K562 (cell line): ENCODE data around the gene MAP4K4. TPM values are rescaled to one million over a fixed set of nuclear protein-coding genes. Genes with fewer than 3 reads are reported as not detected.
A peak's percentile ranks its signal among the peaks of the same experiment; 100 is the strongest.

ENCODE experiments used
- ATAC-seq: fragments of 200-7000 bp; cut with Tn5 transposase; 3 replicates; pipeline ENCODE4 v1.9.1; 2020; ENCODE audit warnings: moderate library complexity
- BruUV-seq: library from RNA; stranded (reverse); fragments of 400-500 nt; replicated peaks from 2 replicates; lab custom pipeline; 2021; lab: Mats Ljungman, UMichigan
- CTCF ChIA-PET: fragments of 300-600 bp; formaldehyde crosslinking; extraction: SDS; loops from one replicate; lab custom pipeline; 2021; ENCODE audit warnings: low intra/inter-chr PET ratio; lab: Yijun Ruan, JAX
- POLR2A ChIA-PET: fragments of 300-600, 350-650 bp; sonication (Branson Sonifier 250); formaldehyde crosslinking; extraction: SDS; loops from one replicate; lab custom pipeline; 2021; ENCODE audit warnings: antibody characterized with exemption, inconsistent platforms; lab: Yijun Ruan, JAX
- DNase-seq, 4 experiments: peaks; one replicate each; pipeline versions ENCODE4 v3.0.0 to v3.0.0-alpha.2; 2011 to 2018; ENCODE audit warnings: low spot score in 3 of 4, mixed read lengths in 3 of 4; ENCODE audit errors: extremely low read depth in 1 of 4
- FAIRE-seq: peaks from 2 replicates; lab custom pipeline; 2011; peaks lifted over from hg19 to GRCh38; lab: Jason Lieb, UNC
- H2AFZ ChIP-seq: 2 replicates; pipeline ENCODE4 v1.6.0; 2011; ENCODE audit warnings: low read depth, low read length, control low read depth, inconsistent platforms
- H3K27ac ChIP-seq: fragments of 200-600 bp; 3 replicates; pipeline ENCODE4 v1.8.0; 2011; ENCODE audit warnings: low read depth, mild to moderate bottlenecking, control low read depth, inconsistent platforms, low read length, moderate library complexity, mixed read lengths; ENCODE audit errors: extremely low read depth
- H3K27me3 ChIP-seq, 2 experiments: fragments of 300-600 bp in 1 of 2; 2 replicates in 1 of 2; 3 replicates in 1 of 2; pipeline versions ENCODE4 v1.6.0 to v1.8.0; 2011; ENCODE audit warnings: inconsistent platforms in 2 of 2, low read length in 2 of 2, mild to moderate bottlenecking in 1 of 2, mixed read lengths in 1 of 2, moderate library complexity in 1 of 2; ENCODE audit not compliant: control insufficient read depth in 2 of 2, insufficient read depth in 2 of 2
- H3K36me3 ChIP-seq: fragments of 300-600 bp; 3 replicates; pipeline ENCODE4 v1.8.0; 2011; ENCODE audit warnings: mild to moderate bottlenecking, low read length, inconsistent platforms; ENCODE audit not compliant: control insufficient read depth, insufficient read depth
- H3K4me1 ChIP-seq, 2 experiments: fragments of 200-600 bp in 1 of 2; replicated peaks in 1 of 2; 2 replicates in 1 of 2; 3 replicates in 1 of 2; pipeline versions ENCODE4 v1.5.1 to v1.8.0; 2011; ENCODE audit warnings: inconsistent platforms in 2 of 2, low read length in 2 of 2, mild to moderate bottlenecking in 1 of 2, mixed read lengths in 1 of 2, moderate library complexity in 1 of 2; ENCODE audit not compliant: control insufficient read depth in 2 of 2, insufficient read depth in 2 of 2
- H3K4me2 ChIP-seq: 2 replicates; pipeline ENCODE4 v1.6.1; 2011; ENCODE audit warnings: low read length, control low read depth, inconsistent platforms, mixed read lengths; ENCODE audit not compliant: insufficient read depth
- H3K4me3 ChIP-seq: fragments of 200-600 bp; sonication (generic), shearing (Covaris generic); 2 replicates; pipeline ENCODE4 v1.5.1; 2016; ENCODE audit warnings: control low read depth, inconsistent platforms
- H3K79me2 ChIP-seq: fragments of 200-600 bp; 3 replicates; pipeline ENCODE4 v1.8.0; 2011; ENCODE audit warnings: low read length, inconsistent platforms; ENCODE audit not compliant: control insufficient read depth, insufficient read depth
- H3K9ac ChIP-seq, 2 experiments: 2 replicates each; pipeline versions ENCODE4 v1.6.0 to v1.6.1; 2011; ENCODE audit warnings: low read depth in 2 of 2, low read length in 2 of 2, control low read depth in 1 of 2, inconsistent platforms in 1 of 2, mild to moderate bottlenecking in 1 of 2, mixed read lengths in 1 of 2; ENCODE audit not compliant: insufficient read depth in 1 of 2
- H3K9me1 ChIP-seq: one replicate; pipeline ENCODE4 v1.6.0; 2011; ENCODE audit warnings: inconsistent platforms, mild to moderate bottlenecking, low read length, moderate library complexity; ENCODE audit not compliant: control insufficient read depth, insufficient read depth
- H3K9me3 ChIP-seq: replicated peaks from 2 replicates; pipeline ENCODE4 v1.5.1; 2011; ENCODE audit warnings: low read depth, low read length, inconsistent platforms; ENCODE audit not compliant: control insufficient read depth, insufficient read depth
- H4K20me1 ChIP-seq: replicated peaks from 2 replicates; pipeline ENCODE4 v1.6.1; 2011; ENCODE audit warnings: low read length, inconsistent platforms, mixed read lengths; ENCODE audit not compliant: control insufficient read depth, insufficient read depth
- CBX8 ChIP-seq: fragments of 200-600 bp; sonication (generic); IDR thresholded peaks from 2 replicates; pipeline ENCODE4 v1.6.1; 2012; ENCODE audit warnings: borderline replicate concordance, mixed run types, low read depth, mild to moderate bottlenecking, moderate library complexity, mixed read lengths, low read length, control low read depth, inconsistent platforms; ENCODE audit not compliant: poor library complexity, severe bottlenecking; ENCODE audit errors: extremely low read depth
- FIP1L1 ChIP-seq: fragments of 200-400 bp; formaldehyde crosslinking; IDR thresholded peaks from 2 replicates; pipeline ENCODE4 v1.6.1; 2018; ENCODE audit warnings: mild to moderate bottlenecking, low read depth, low read length; ENCODE audit not compliant: poor library complexity, severe bottlenecking
- HDAC1 ChIP-seq, 2 experiments: fragments of 450-650 bp; IDR thresholded peaks; 2 replicates each; pipeline ENCODE4 v1.6.1; 2016 to 2017; ENCODE audit warnings: inconsistent platforms in 1 of 2, mild to moderate bottlenecking in 1 of 2, moderate library complexity in 1 of 2
- HMG20A ChIP-seq: fragments of 450-650 bp; formaldehyde crosslinking; conservative IDR thresholded peaks from 2 replicates; pipeline ENCODE4 v1.4.0; 2020; ENCODE audit warnings: mild to moderate bottlenecking, mixed read lengths
- ILF3 ChIP-seq: fragments of 450-650 bp; IDR thresholded peaks from 2 replicates; pipeline ENCODE4 v1.6.1; 2018; ENCODE audit warnings: antibody characterized with exemption, mild to moderate bottlenecking, moderate library complexity, borderline replicate concordance
- NCOA6 ChIP-seq: fragments of 450-650 bp; IDR thresholded peaks from 2 replicates; pipeline ENCODE4 v1.6.1; 2017; ENCODE audit warnings: mild to moderate bottlenecking
- RBM34 ChIP-seq: fragments of 200-400 bp; formaldehyde crosslinking; IDR thresholded peaks from 2 replicates; pipeline ENCODE4 v1.6.1; 2018; ENCODE audit warnings: low read length, borderline replicate concordance; ENCODE audit not compliant: insufficient read depth
- TEAD2 ChIP-seq: fragments of 450-650 bp; IDR thresholded peaks from 2 replicates; pipeline ENCODE4 v1.6.1; 2016; ENCODE audit warnings: missing genetic modification characterization, control low read depth, missing compliant biosample characterization
- ZEB2 ChIP-seq: fragments of 450-650 bp; IDR thresholded peaks from 2 replicates; pipeline ENCODE4 v1.6.1; 2016
- ZNF239 ChIP-seq: fragments of 250-450 bp; sonication (Bioruptor Pico); IDR thresholded peaks from 2 replicates; pipeline ENCODE4 v1.4.0; 2020; ENCODE audit warnings: mild to moderate bottlenecking
- ZSCAN29 ChIP-seq: fragments of 450-650 bp; IDR thresholded peaks from 2 replicates; pipeline ENCODE4 v1.6.1; 2017
- WGBS: fragments of 100-300 bp; shearing (Covaris generic); methylation state at CpG from one replicate; pipeline ENCODE4 v1.1.6; 2016; ENCODE audit warnings: low coverage, mixed read lengths; ENCODE audit not compliant: insufficient coverage; ENCODE audit errors: missing lambda C conversion rate; 5-methylcytosine and 5-hydroxymethylcytosine counted together
- in situ Hi-C: fragments of 300-500 bp; cut with MboI; formaldehyde crosslinking; loops from 4 replicates; pipeline ENCODE4 v1.15.0; 2018; ENCODE audit warnings: inconsistent platforms, mixed read lengths
- intact Hi-C: fragments of 100-400 bp; cut with micrococcal nuclease; formaldehyde crosslinking; loops from 2 replicates; pipeline ENCODE4 v1.14.2; 2022
- polyA plus RNA-seq, 8 experiments: library from polyadenylated mRNA; depleted of rRNA in 4 of 8; stranded (reverse) in 5 of 8; unstranded in 3 of 8; fragments of >200 nt; fragmentation: Nextera tagmentation in 2 of 8; fragmentation: Illumina TruSeq in 1 of 8; extraction: Ambion mirVana in 2 of 8; extraction: Trizol in 1 of 8; gene quantifications; 2 replicates each; pipeline versions ENCODE4 v1.2.1 to v1.2.3, GENCODE V29; 2011 to 2014; ENCODE audit warnings: inconsistent platforms in 1 of 8, missing spikeins in 1 of 8
- total RNA-seq, 7 experiments: library from RNA; depleted of rRNA in 6 of 7; stranded (reverse); fragments of >200 nt in 6 of 7; fragmentation: Illumina TruSeq in 2 of 7; extraction: Trizol in 2 of 7; gene quantifications; 2 replicates each; pipeline versions ENCODE4 v1.2.1 to v1.2.3, GENCODE V29; 2011 to 2021; ENCODE audit warnings: low replicate concordance in 1 of 7
- TF ChIP-seq, protein P1 (sequence below): fragments of 250-450 bp; sonication (Bioruptor Pico); IDR thresholded peaks from 2 replicates; pipeline ENCODE4 v1.8.0; 2022; ENCODE audit warnings: inconsistent platforms, mild to moderate bottlenecking, moderate library complexity, borderline replicate concordance
- TF ChIP-seq, protein P2 (sequence below): IDR thresholded peaks from 2 replicates; pipeline ENCODE4 v1.6.1; 2016; ENCODE audit warnings: missing genetic modification characterization, missing compliant biosample characterization
- TF ChIP-seq, protein P3 (sequence below): fragments of 250-450 bp; sonication (Bioruptor Pico); IDR thresholded peaks from 2 replicates; pipeline ENCODE4 v1.9.0; 2021; ENCODE audit warnings: mild to moderate bottlenecking
- TF ChIP-seq, protein P4 (sequence below): fragments of 450-650 bp; formaldehyde crosslinking; IDR thresholded peaks from 2 replicates; pipeline ENCODE4 v1.4.0; 2022; ENCODE audit warnings: mild to moderate bottlenecking, moderate library complexity

MAP4K4 gene
- total and polyA plus RNA-seq, 9 of the 15 experiments (the other 6 are each of a cell fraction or from before 2014, with no cell fraction given) = 7.6 to 76.4 (median 50.6) TPM

DNA sequence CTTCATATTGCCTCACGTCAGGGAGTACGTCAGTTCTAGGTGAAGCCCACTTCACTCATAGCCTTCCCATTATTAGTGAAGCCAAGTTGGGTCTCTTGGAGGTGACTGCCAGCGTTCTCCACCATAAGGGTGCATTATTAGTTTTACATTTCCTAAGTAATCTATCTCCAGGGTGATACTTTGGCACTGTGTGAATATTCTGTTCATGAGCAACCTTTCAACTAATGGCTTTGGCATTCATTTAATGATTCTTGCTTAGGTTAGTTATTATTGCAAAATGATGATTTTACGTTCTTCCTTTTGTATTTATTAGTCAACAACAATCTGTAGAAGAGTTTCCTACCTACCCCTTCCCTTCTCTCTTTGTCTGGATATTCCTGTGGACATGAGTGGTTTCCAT, 97.5 kb downstream of the MAP4K4 start:
- H4K20me1 ChIP-seq = peaks cover 14% of the 10 kb centered on the region; the same call in 1 of the 2 replicates
- no peaks in the 10 kb centered on the region for H3K27me3 ChIP-seq
- TF ChIP-seq HDAC1 (IDR thresholded peaks at IDR 0.05) (no peak), HMG20A (CRISPR knock-in tag) (no peak), FIP1L1 (no peak), ZEB2 (no peak), NCOA6 (no peak), ILF3 (no peak), RBM34 (no peak), CBX8 (no peak), ZSCAN29 (no peak), TEAD2 (tag) (no peak), ZNF239 (no peak)
- TF ChIP-seq, protein P1, sequence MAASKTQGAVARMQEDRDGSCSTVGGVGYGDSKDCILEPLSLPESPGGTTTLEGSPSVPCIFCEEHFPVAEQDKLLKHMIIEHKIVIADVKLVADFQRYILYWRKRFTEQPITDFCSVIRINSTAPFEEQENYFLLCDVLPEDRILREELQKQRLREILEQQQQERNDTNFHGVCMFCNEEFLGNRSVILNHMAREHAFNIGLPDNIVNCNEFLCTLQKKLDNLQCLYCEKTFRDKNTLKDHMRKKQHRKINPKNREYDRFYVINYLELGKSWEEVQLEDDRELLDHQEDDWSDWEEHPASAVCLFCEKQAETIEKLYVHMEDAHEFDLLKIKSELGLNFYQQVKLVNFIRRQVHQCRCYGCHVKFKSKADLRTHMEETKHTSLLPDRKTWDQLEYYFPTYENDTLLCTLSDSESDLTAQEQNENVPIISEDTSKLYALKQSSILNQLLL (CRISPR knock-in tag) = no peak
- TF ChIP-seq, protein P2, sequence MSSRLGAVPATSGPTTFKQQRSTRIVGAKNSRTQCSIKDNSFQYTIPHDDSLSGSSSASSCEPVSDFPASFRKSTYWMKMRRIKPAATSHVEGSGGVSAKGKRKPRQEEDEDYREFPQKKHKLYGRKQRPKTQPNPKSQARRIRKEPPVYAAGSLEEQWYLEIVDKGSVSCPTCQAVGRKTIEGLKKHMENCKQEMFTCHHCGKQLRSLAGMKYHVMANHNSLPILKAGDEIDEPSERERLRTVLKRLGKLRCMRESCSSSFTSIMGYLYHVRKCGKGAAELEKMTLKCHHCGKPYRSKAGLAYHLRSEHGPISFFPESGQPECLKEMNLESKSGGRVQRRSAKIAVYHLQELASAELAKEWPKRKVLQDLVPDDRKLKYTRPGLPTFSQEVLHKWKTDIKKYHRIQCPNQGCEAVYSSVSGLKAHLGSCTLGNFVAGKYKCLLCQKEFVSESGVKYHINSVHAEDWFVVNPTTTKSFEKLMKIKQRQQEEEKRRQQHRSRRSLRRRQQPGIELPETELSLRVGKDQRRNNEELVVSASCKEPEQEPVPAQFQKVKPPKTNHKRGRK (tag) = no peak
- TF ChIP-seq, protein P3, sequence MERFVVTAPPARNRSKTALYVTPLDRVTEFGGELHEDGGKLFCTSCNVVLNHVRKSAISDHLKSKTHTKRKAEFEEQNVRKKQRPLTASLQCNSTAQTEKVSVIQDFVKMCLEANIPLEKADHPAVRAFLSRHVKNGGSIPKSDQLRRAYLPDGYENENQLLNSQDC (CRISPR knock-in tag) = no peak
- TF ChIP-seq, protein P4, sequence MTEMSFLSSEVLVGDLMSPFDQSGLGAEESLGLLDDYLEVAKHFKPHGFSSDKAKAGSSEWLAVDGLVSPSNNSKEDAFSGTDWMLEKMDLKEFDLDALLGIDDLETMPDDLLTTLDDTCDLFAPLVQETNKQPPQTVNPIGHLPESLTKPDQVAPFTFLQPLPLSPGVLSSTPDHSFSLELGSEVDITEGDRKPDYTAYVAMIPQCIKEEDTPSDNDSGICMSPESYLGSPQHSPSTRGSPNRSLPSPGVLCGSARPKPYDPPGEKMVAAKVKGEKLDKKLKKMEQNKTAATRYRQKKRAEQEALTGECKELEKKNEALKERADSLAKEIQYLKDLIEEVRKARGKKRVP (CRISPR knock-in tag) = no peak
- no TSS peak for BruUV-seq
- H2AFZ ChIP-seq = no peak overlapping the region
- H3K9me1 ChIP-seq = no peaks in the 10 kb centered on the region
- peaks cover 16% of the 10 kb centered on the region; the same call in 2 of the 3 replicates for H3K36me3 ChIP-seq
- in situ Hi-C loops (no loop called here), intact Hi-C loops (no loop called here)
- peaks cover 0 to 7% of the 10 kb centered on the region in 2 experiments; a peak in 2 of 5 replicates for H3K4me1 ChIP-seq
- FAIRE-seq = no peak
- H3K79me2 ChIP-seq = peaks cover 26% of the 10 kb centered on the region; the same call in 2 of the 3 replicates
- no peaks in the 10 kb centered on the region for H3K9me3 ChIP-seq
- H3K4me3 ChIP-seq = no peak overlapping the region
- peak in 1 of 4 experiments; percentile 20 for DNase-seq
- 95% methylated on average over 4 of the region's 4 CpGs for WGBS
- ChIA-PET POLR2A (no interaction called here), CTCF (no interaction called here)
- no peak overlapping the region for H3K27ac ChIP-seq
- no peak overlapping the region for H3K4me2 ChIP-seq
- H3K9ac ChIP-seq = no peak overlapping the region
- no peak for ATAC-seq
